ENCODE data around the gene RNF182.

Gene RNF182

DNA sequence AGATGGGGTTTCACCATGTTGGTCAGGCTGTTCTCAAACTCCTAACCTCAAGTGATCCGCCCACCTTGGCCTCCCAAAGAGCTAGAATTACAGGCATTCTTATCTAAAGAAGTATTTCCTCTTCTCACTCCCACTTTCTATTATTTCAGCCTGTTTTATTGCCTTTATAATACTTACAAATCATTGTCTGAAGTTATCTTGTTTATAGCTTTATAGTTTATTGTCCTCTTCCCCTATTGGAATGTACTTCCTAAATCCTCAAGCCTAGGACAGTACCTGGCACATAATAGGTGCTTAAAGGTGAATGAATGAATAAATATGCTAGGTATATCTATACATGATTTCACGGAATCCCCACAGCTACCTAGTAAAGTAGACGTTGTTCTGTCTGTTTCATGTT, 37.8 kb upstream of the RNF182 start:
- H3K4me3 ChIP-seq (ENCODE audit: low read length): no peak overlapping the region
- no peak for DNase-seq (ENCODE audit: low read depth)
- TF ChIP-seq, protein P1, sequence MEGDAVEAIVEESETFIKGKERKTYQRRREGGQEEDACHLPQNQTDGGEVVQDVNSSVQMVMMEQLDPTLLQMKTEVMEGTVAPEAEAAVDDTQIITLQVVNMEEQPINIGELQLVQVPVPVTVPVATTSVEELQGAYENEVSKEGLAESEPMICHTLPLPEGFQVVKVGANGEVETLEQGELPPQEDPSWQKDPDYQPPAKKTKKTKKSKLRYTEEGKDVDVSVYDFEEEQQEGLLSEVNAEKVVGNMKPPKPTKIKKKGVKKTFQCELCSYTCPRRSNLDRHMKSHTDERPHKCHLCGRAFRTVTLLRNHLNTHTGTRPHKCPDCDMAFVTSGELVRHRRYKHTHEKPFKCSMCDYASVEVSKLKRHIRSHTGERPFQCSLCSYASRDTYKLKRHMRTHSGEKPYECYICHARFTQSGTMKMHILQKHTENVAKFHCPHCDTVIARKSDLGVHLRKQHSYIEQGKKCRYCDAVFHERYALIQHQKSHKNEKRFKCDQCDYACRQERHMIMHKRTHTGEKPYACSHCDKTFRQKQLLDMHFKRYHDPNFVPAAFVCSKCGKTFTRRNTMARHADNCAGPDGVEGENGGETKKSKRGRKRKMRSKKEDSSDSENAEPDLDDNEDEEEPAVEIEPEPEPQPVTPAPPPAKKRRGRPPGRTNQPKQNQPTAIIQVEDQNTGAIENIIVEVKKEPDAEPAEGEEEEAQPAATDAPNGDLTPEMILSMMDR (conservative IDR thresholded peaks at IDR 0.05; ENCODE audit: low read length): no peak

DNA sequence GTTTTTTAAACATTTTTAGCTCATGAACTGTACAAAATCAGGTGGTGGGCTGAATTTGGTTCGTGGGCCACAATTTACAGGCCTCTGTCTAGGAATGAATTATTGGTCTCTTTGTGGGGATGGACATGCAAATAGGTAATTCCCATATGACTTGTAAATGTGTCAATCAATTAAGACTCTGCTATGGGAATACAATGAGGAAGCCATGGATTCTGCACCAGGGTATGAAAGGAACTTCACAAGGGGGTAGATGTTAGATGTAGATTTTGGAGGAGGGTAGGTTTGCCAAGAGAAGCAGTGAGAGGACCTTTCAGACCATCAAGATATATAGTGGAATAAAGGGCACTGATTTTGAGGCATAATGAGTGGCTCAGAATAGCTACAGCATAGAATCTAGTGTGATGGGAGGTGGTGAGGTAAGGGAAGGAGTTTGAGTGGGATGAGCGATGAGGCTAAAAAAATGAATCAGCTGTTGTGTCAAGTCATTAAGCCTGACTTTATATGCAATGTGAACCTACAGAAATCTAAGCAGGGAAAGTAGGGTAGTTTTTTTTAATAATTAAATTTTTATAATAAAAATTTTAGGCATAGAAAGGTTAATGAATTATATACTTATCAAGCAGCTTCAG, 32.6 kb upstream of the RNF182 start:
- no peak overlapping the region for H3K4me3 ChIP-seq (ENCODE audit: low read length)

DNA sequence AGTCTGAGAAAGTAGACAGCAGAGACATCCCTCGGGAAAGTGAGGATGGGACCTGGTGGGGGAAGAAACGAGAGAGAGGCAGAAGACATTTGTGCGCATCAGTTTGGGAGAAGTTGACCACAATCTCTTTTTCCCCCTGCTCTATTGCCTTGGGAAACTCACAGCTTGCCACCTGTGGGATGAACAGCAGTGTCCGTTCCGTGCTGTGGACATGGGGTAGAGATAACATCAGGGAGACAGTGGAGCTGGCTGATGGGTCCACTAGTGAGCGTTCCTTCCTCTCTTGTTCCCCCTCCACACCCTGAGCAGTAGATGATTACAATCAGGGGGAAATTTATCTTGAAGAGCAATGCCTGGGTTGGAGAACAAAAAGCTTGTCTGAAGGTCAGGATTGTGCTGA, 21.8 kb upstream of the RNF182 start:
- no peak for DNase-seq (ENCODE audit: low read depth)
- H3K4me3 ChIP-seq (ENCODE audit: low read length): no peak overlapping the region
- TF ChIP-seq, protein P1 (conservative IDR thresholded peaks at IDR 0.05; ENCODE audit: low read length): no peak

More for the DNA sequence above, 32.6 kb upstream of the RNF182 start:
- DNase-seq (ENCODE audit: low read depth): no peak
- TF ChIP-seq, protein P1 (conservative IDR thresholded peaks at IDR 0.05; ENCODE audit: low read length): no peak

DNA sequence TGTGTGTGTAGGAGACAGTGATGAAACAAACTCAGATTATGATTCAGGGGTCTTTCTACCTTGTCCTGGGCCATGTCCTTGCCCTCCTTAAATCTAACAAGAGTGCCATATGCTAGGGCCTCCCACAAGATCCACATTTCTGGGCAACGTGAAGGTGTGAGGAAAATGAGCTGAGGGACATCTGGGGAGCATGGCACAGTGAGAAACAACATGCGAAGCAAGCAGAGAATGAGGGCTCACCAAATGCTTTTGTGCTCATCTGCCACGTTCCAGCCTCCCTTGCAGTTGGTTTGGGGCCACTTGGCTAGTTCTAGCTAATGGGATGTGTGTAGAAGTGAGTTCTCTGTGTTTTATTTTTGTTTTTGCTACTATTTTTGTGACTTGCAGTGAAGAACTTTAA, 21.4 kb upstream of the RNF182 start:
- no peak overlapping the region for H3K4me3 ChIP-seq (ENCODE audit: low read length)
- DNase-seq (ENCODE audit: low read depth): no peak
- TF ChIP-seq, protein P1 (conservative IDR thresholded peaks at IDR 0.05; ENCODE audit: low read length): no peak

DNA sequence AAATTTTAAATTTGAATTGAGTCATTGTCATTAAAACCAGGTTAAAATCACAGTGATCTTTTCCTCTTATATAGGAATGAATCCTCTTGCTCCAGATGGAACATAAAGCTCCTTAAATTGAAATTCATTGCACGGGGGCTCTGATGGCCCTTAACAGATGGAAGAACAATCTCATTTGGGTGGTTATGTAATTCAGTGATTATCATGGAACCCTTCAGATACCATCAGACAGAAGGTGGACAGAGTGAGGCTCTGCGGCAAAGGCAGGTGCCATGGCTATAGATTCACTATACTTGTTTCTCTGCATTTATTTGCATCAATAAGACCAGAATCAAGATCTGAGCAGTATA, 17.8 kb upstream of the RNF182 start:
- no peak for DNase-seq (ENCODE audit: low read depth)
- TF ChIP-seq, protein P1 (conservative IDR thresholded peaks at IDR 0.05; ENCODE audit: low read length): no peak
- no peak overlapping the region for H3K4me3 ChIP-seq (ENCODE audit: low read length)

DNA sequence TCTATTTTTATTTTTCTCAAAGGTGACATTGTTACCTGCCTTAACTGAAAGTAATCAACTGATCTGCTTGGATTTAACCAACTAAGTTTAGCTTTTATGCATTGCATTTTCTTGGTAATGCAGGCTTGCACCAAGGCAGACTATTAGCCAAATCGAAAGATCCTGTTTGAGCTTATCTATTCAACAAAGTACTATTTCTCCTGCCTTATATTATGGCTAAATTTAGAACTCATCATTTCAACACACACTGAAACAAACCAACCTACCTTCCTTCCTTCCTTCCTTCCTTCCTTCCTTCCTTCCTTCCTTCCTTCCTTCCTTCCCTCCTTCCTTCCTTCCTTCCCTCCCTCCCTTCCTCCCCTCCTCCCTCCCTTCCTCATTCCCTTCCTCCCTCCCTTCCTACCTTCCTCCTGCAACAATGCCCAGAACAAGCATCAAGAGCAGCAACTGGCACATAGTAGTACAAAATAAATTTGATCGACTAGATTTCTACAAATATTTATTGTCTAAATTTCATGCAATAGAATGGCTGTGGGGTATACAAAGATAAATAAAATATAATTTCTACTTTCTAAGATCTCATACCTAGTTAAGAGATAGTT, 17.0 kb upstream of the RNF182 start:
- H3K4me3 ChIP-seq (ENCODE audit: low read length): no peak overlapping the region

DNA sequence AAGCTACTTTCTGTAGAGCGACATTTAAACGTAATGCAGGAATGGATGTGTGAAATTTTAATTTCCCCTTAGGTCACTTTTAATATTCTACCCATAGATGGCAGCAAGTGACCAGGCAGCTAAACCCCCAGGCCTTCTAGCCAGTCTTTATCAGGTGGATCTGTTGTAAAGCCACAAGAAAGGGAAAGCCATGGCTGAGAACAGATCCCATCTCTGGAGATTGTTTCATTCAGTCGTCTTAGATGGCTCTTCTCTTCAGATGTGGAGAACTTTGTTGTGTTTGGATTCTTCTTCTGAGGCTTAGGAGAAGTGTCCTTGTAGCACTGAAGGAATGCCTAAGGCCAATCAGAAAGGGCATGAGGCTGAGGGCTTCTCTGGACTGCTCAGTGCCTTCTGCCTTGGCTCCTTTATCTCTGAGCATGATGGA, 15.8 kb upstream of the RNF182 start:
- TF ChIP-seq, protein P1 (conservative IDR thresholded peaks at IDR 0.05; ENCODE audit: low read length): peak; percentile 83
- H3K4me3 ChIP-seq (ENCODE audit: low read length): no peak overlapping the region
- DNase-seq (ENCODE audit: low read depth): peak; percentile 66

More for the DNA sequence above, 17.0 kb upstream of the RNF182 start:
- no peak for DNase-seq (ENCODE audit: low read depth)
- TF ChIP-seq, protein P1 (conservative IDR thresholded peaks at IDR 0.05; ENCODE audit: low read length): no peak
